Ovary (tissue), 9 donors: ENCODE measurements around the gene EIF4H. TPM values are rescaled to one million over a fixed set of nuclear protein-coding genes. Genes with fewer than 3 reads are reported as not detected.
"Not testable (repeated sequence)": the region's sequence is repeated elsewhere in the genome, so short reads cannot be mapped to it uniquely, and the experiment has no call there.

Experiments used
- DNase-seq, 5 donors: peaks; one replicate each; pipeline ENCODE4 v3.0.0-alpha.2; 2019 to 2020
- H3K27ac ChIP-seq, 2 donors: fragments of 200-600 bp; one replicate each; pipeline versions ENCODE4 v1.5.1 to v1.8.0; 2019 to 2022
- H3K27me3 ChIP-seq: fragments of 200-600 bp; one replicate; pipeline ENCODE4 v1.8.0; 2022
- H3K36me3 ChIP-seq: fragments of 200-600 bp; sonication (generic); one replicate; pipeline ENCODE4 v1.5.1; 2019
- H3K4me1 ChIP-seq: one replicate; pipeline ENCODE4 v1.8.1; 2013; ENCODE audit warnings: mild to moderate bottlenecking, moderate library complexity; ENCODE audit not compliant: insufficient read depth
- H3K4me3 ChIP-seq: fragments of 200-600 bp; sonication (generic); one replicate; pipeline ENCODE4 v1.5.1; 2017
- H3K9me3 ChIP-seq, 2 donors: fragments of 200-600 bp in 1 of 2; sonication (generic) in 1 of 2; one replicate each; pipeline versions ENCODE4 v1.5.1 to v1.8.1; 2013 to 2019; ENCODE audit warnings: mild to moderate bottlenecking in 1 of 2, moderate library complexity in 1 of 2
- EP300 ChIP-seq: sonication (generic); formaldehyde crosslinking; IDR thresholded peaks from one replicate; pipeline ENCODE4 v1.6.1; 2017; ENCODE audit warnings: antibody characterized with exemption
- POLR2A ChIP-seq: fragments of 450-650 bp; IDR thresholded peaks from one replicate; pipeline ENCODE4 v1.6.1; 2017; ENCODE audit warnings: antibody characterized with exemption, mild to moderate bottlenecking, moderate library complexity
- WGBS, 3 donors: extraction: QIAGEN DNeasy Blood & Tissue Kit in 1 of 3; methylation state at CpG; one replicate each; pipeline versions ENCODE4 v1.1.5 to v1.1.7; 2013 to 2017; 5-methylcytosine and 5-hydroxymethylcytosine counted together
- intact Hi-C, 4 donors: fragments of 100-400 bp; cut with DNase I; formaldehyde crosslinking; loops; one replicate each; pipeline versions ENCODE4 v1.11.0 to v1.15.1; 2022 to 2023
- polyA plus RNA-seq, 2 donors: library from polyadenylated mRNA; stranded (reverse); fragments of 200-250 nt in 1 of 2; fragments of 350-450 nt in 1 of 2; fragmentation: Illumina TruSeq in 1 of 2; extraction: RNeasy Lipid Tissue Mini Kit (QIAGEN cat#74804) in 1 of 2; gene quantifications; one replicate each; pipeline ENCODE4 v1.2.3, GENCODE V29; 2013 to 2014
- total RNA-seq, 7 donors: library from RNA; depleted of rRNA in 2 of 7; stranded (reverse); fragments of >200 nt in 2 of 7; fragmentation: NEBNext Ultra II Directional in 3 of 7; extraction: Animal tissue kit (Norgen Biotek cat#: 25700) in 3 of 7; gene quantifications; one replicate each; pipeline versions ENCODE4 v1.1.0 to v1.2.4, GENCODE V29; 2016 to 2023
- TF ChIP-seq, protein P1 (sequence below), 3 donors: fragments of 450-650 bp in 2 of 3; fragments of 200-600 bp in 1 of 3; IDR thresholded peaks; one replicate each; pipeline versions ENCODE4 v1.5.1 to v1.8.0; 2016 to 2022; ENCODE audit warnings: antibody characterized with exemption in 3 of 3, mild to moderate bottlenecking in 1 of 3
- donor health status: DM: no; HTN: no; CAD: no; lungs with moderate emphysema.
- donor health status: DM: no; HTN: no; CAD: no.
- donor health status: Bipolar disorder and iron deficiency.
- donor health status: DM: yes; HTN: yes; CAD: no.
- donor health status: DM: no; HTN: no; CAD: no.
- donor health status: DM: yes; HTN: yes; CAD: no.

EIF4H gene
- total and polyA plus RNA-seq, 9 donors, result 151 to 301 (median 260) TPM

DNA sequence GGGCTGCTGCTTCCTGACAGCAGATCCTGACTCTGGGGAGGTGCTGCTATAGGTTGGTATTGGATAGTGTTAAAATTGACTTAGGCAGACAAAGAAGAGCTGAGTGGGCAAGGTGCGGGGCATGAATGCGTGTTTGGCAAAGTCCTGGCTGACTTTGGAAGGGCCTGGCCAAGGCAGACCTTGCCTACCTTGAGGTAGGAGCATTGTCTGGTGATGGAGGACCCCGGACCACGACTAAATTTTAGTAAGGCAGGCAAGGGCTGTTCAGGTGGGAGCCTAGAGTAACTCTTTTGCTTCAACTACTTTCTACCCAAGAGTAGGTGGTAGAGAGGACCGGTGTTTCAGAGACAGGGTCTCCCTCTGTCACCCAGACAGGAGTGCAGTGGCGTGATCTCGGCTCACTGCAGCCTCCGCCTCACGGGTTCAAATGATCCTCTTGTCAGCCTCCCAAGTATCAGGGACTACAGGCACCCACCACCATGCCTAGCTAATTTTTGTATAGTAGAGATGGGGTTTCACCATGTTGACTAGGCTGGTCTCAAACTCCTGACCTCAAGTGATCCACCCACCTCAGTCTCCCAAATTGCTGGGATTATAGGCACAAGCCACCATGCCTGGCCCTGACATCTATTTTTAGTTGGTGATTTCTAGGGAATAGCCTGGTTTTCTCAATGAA is 23.4 kb downstream of the EIF4H start:
- Histone ChIP-seq H3K4me3 (no peak overlapping the region), H3K9me3 (no peaks in the 10 kb centered on the region), H3K4me1 (no peaks in the 10 kb centered on the region), H3K27me3 (no peaks in the 10 kb centered on the region), H3K36me3 (no peaks in the 10 kb centered on the region), H3K27ac (no peak overlapping the region)
- peak in 1 of 5 donors; percentile 25 for DNase-seq
- TF ChIP-seq, protein P1, sequence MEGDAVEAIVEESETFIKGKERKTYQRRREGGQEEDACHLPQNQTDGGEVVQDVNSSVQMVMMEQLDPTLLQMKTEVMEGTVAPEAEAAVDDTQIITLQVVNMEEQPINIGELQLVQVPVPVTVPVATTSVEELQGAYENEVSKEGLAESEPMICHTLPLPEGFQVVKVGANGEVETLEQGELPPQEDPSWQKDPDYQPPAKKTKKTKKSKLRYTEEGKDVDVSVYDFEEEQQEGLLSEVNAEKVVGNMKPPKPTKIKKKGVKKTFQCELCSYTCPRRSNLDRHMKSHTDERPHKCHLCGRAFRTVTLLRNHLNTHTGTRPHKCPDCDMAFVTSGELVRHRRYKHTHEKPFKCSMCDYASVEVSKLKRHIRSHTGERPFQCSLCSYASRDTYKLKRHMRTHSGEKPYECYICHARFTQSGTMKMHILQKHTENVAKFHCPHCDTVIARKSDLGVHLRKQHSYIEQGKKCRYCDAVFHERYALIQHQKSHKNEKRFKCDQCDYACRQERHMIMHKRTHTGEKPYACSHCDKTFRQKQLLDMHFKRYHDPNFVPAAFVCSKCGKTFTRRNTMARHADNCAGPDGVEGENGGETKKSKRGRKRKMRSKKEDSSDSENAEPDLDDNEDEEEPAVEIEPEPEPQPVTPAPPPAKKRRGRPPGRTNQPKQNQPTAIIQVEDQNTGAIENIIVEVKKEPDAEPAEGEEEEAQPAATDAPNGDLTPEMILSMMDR (IDR thresholded peaks at IDR 0.05), result no peak
- TF ChIP-seq POLR2A, result no peak
- no peak for TF ChIP-seq EP300
- WGBS, 3 donors, result 93 to 94% (median 94%) methylated on average over 9 of the region's 9 CpGs
- intact Hi-C loops, result no loop called here

DNA sequence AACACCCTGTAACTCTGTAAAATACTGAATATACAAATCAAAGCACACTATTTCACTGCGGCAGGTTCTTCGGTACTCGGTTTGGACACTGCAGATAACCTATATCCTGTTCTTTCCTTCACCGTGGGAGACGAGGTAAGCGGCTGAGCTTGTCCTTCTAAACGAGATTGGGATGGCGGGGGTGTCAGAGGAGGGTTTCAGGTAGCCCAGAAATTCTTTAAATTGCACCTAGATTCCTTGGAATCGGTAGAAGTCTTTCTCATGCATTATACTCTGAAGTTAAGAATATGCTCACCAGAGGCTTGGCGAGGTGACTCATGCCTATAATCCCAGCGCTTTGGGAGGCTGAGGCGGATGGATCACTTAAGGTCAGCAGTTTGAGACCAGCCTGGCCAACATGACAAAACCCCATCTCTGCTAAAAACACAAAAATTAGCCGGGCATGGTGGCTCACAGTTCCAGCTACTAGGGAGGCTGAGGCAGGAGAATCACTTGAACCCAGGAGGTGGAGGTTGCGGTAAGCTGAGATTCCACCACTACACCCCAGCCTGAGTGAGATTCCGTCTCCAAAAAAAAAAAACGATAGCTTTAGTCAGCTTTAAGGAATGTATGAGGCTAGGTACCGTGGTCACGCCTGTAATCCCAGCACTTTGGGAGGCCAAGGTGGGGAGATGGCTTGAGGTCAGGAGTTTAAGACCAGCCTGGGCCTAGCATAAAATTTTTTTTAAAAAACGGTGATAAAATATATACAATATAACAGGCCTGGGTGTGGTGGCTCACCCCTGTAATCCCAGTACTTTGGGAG is 25.6 kb downstream of the EIF4H start:
- Histone ChIP-seq H3K4me3 (no peak overlapping the region), H3K9me3 (no peaks in the 10 kb centered on the region), H3K4me1 (no peaks in the 10 kb centered on the region), H3K27ac (peak overlapping the region in 1 of 2 donors; percentile 15), H3K27me3 (no peaks in the 10 kb centered on the region), H3K36me3 (no peaks in the 10 kb centered on the region)
- intact Hi-C loops, result loop anchor here in 2 of 4 donors (5.0 to 10.0 kb wide), 2 partner anchors 127 to 135 kb away; no protein-coding TSS in a partner anchor
- TF ChIP-seq POLR2A (no peak), EP300 (no peak)
- DNase-seq, result peak in 1 of 5 donors; percentile 28
- WGBS, 3 donors, result 53 to 57% (median 55%) methylated on average over 19 of the region's 19 CpGs

DNA sequence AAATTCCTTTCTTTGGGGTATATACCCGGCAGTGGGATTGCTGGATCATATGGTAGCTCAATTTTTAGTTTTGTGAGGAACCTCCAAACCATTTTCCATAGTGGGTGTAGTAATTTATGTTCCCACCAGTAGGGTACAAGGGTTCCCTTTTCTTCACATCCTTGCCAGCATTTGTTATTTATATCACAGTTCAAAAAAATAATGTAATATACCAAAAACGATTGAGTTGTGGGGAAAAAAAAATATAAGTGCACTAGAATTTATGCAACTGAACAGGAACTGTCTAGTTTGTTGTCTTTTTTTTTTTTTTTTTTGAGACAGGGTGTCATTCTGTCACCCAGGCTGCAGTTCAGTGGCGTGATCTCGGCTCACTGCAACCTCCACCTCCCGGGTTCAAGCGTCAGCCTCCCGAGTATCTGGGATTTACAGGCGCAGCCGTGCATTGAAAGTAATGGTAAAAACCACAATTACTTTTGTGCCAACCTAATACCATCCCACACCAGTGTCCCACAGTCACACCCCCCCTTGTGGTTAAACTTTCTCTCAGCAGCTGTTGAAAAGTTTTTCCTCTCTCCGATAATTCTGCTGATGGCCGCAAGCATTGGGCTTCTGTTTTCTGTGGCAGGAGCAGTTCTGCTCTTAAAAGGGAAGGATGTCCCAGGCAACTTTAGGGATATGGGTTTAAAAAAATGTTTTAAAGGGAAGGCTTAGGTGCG is 28.8 kb downstream of the EIF4H start:
- Histone ChIP-seq H3K27ac (no peak overlapping the region), H3K4me1 (no peaks in the 10 kb centered on the region), H3K4me3 (no peak overlapping the region), H3K27me3 (no peaks in the 10 kb centered on the region), H3K36me3 (no peaks in the 10 kb centered on the region), H3K9me3 (no peaks in the 10 kb centered on the region)
- intact Hi-C loops, result loop anchor here in 2 of 4 donors (5.0 to 10.0 kb wide), 2 partner anchors 131 to 138 kb away; no protein-coding TSS in a partner anchor
- 29 to 43% (median 31%) methylated on average over 12 of the region's 12 CpGs for WGBS, 3 donors
- TF ChIP-seq, protein P1 (IDR thresholded peaks at IDR 0.05), result no peak
- TF ChIP-seq EP300 (no peak), POLR2A (no peak)
- peak in 2 of 5 donors; percentile 11 to 18 for DNase-seq

DNA sequence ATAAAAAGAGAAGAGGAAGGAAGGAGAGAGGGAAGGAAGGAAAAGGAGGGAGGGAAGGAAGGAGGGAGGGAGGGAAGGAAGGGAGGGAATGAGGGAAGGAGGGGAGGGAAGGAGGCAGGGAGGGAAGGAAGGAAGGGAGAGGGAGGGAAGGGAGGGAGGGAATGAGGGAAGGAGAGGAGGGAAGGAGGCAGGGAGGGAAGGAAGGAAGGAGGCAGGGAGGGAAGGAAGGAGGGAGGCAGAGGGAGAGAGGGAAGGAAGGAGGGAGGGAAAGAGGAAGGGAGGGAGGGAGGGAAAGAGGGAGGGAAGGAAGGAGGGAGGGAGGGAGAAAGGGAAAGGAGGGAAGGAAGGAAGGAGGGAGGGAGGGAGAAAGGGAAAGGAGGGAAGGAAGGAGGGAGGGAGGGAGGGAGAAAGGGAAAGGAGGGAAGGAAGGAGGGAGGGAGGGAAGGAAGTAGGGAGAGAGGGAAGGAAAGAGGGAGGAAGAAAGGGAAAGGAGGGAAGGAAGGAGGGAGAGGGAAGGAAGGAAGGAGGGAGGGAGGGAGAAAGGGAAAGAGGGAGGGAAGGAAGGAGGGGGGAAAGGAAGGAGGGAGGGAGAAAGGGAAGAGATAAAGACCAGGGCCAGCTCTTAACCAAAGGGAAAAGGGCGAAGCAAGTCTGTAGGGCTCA is 29.9 kb downstream of the EIF4H start:
- intact Hi-C loops, result loop anchor here in 2 of 4 donors (5.0 to 10.0 kb wide), 2 partner anchors 132 to 139 kb away; no protein-coding TSS in a partner anchor

DNA sequence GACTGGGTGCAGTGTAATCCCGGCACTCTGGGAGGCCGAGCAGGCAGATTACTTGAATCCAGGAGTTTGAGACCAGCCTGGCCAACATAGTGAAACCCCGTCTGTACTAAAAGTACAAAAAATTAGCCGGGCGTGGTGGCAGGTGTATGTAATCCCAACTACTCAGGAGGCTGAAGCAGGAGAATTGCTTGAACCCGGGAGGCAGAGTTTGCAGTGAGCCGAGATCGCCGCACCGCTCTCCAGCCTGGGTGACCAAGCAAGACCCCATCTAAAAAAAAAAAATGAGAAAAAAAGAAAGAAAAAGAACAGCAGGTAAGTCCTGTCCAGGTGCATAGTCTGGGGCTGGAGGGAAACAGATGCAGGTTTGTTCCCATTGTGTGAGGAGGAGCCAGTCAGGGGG is 31.9 kb downstream of the EIF4H start:
- WGBS, 3 donors, result 76 to 83% (median 78%) methylated on average over 10 of the region's 10 CpGs
- not testable (repeated sequence) for H3K4me1 ChIP-seq, H3K27me3 ChIP-seq, H3K9me3 ChIP-seq, H3K27ac ChIP-seq, H3K36me3 ChIP-seq, H3K4me3 ChIP-seq
- intact Hi-C loops, result loop anchor here (2.0 to 10.0 kb wide), 3 partner anchors 141 to 196 kb away; no protein-coding TSS in a partner anchor
- peak in 1 of 5 donors; percentile 3 for DNase-seq

More for the DNA sequence above, 29.9 kb downstream of the EIF4H start:
- no peak for DNase-seq
- H3K4me1 ChIP-seq, result no peaks in the 10 kb centered on the region
- WGBS, 3 donors, result 75 to 76% (median 75%) methylated on average over 1 of the region's 1 CpG
- H3K4me3 ChIP-seq, result no peak overlapping the region
- TF ChIP-seq, protein P1 (IDR thresholded peaks at IDR 0.05), result no peak
- TF ChIP-seq EP300 (no peak), POLR2A (no peak)
- no peaks in the 10 kb centered on the region for H3K27me3 ChIP-seq
- H3K9me3 ChIP-seq, result no peaks in the 10 kb centered on the region
- no peaks in the 10 kb centered on the region for H3K36me3 ChIP-seq
- no peak overlapping the region for H3K27ac ChIP-seq
